ENCODE measurements around the gene CPB2.

CPB2 gene

GRCh38 chr13:46088821-46089562, 15.8 kb downstream of the CPB2 start:
- no peak for TF ChIP-seq CTCF (conservative IDR thresholded peaks at IDR 0.05; ENCODE audit: control insufficient read depth, insufficient read depth, low read depth, low read length)
- no peak for DNase-seq (ENCODE audit: low read depth)
- no peak overlapping the region for H3K4me3 ChIP-seq (ENCODE audit: control insufficient read depth, low read depth, low read length)

GRCh38 chr13:46087481-46087880, 17.4 kb downstream of the CPB2 start:
- no peak for DNase-seq (ENCODE audit: low read depth)
- H3K4me3 ChIP-seq (ENCODE audit: control insufficient read depth, low read depth, low read length): no peak overlapping the region
- no peak for TF ChIP-seq CTCF (conservative IDR thresholded peaks at IDR 0.05; ENCODE audit: control insufficient read depth, insufficient read depth, low read depth, low read length)

GRCh38 chr13:46086985-46087384, 17.8 kb downstream of the CPB2 start:
- H3K4me3 ChIP-seq (ENCODE audit: control insufficient read depth, low read depth, low read length): no peak overlapping the region
- no peak for DNase-seq (ENCODE audit: low read depth)
- TF ChIP-seq CTCF (conservative IDR thresholded peaks at IDR 0.05; ENCODE audit: control insufficient read depth, insufficient read depth, low read depth, low read length): no peak

GRCh38 chr13:46086421-46086922, 18.4 kb downstream of the CPB2 start:
- no peak for DNase-seq (ENCODE audit: low read depth)
- no peak overlapping the region for H3K4me3 ChIP-seq (ENCODE audit: control insufficient read depth, low read depth, low read length)
- no peak for TF ChIP-seq CTCF (conservative IDR thresholded peaks at IDR 0.05; ENCODE audit: control insufficient read depth, insufficient read depth, low read depth, low read length)

GRCh38 chr13:46085737-46086136, 19.1 kb downstream of the CPB2 start:
- no peak overlapping the region for H3K4me3 ChIP-seq (ENCODE audit: control insufficient read depth, low read depth, low read length)
- no peak for DNase-seq (ENCODE audit: low read depth)
- TF ChIP-seq CTCF (conservative IDR thresholded peaks at IDR 0.05; ENCODE audit: control insufficient read depth, insufficient read depth, low read depth, low read length): no peak

GRCh38 chr13:46082324-46082723, 22.5 kb downstream of the CPB2 start:
- no peak overlapping the region for H3K4me3 ChIP-seq (ENCODE audit: control insufficient read depth, low read depth, low read length)
- DNase-seq (ENCODE audit: low read depth): no peak
- no peak for TF ChIP-seq CTCF (conservative IDR thresholded peaks at IDR 0.05; ENCODE audit: control insufficient read depth, insufficient read depth, low read depth, low read length)

All from fibroblast of mammary gland (primary cell).